NCI-H69 (cell line): ENCODE results near the gene CCDC80.
"Not testable (repeated sequence)": the region's sequence is repeated elsewhere in the genome, so short reads cannot be mapped to it uniquely, and the experiment has no call there.

Experiments used
- DNase-seq: peaks from one replicate; lab custom pipeline; 2025; lab: John Stamatoyannopoulos, UW

The CCDC80 gene

GRCh38 chr3:112587336-112587735 is 53.6 kb downstream of the CCDC80 start:
- DNase-seq: peak; percentile 1

DNA sequence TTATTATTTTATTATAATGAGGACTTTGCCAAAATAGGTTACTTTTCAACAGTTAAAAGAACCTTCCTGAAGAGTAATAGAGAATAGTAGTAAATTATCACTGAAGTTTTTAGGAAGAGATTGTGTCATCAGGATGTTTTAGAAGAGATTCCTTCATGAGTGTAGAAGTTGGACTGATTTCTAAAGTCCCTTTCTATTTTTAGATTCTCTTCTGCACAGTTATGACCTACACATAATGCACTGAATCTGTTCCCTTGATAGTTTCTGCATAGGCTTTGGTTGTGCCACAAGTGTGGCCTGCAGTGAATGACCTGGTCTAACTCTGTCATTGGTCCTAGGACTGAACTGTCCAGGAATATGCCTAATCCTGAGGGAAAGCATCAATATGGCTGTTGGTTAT is 55.2 kb downstream of the CCDC80 start:
- DNase-seq: no peak

- DNase-seq: no peak
Observed at GRCh38 chr3:112583105-112583504, 57.8 kb downstream of the CCDC80 start.

DNA sequence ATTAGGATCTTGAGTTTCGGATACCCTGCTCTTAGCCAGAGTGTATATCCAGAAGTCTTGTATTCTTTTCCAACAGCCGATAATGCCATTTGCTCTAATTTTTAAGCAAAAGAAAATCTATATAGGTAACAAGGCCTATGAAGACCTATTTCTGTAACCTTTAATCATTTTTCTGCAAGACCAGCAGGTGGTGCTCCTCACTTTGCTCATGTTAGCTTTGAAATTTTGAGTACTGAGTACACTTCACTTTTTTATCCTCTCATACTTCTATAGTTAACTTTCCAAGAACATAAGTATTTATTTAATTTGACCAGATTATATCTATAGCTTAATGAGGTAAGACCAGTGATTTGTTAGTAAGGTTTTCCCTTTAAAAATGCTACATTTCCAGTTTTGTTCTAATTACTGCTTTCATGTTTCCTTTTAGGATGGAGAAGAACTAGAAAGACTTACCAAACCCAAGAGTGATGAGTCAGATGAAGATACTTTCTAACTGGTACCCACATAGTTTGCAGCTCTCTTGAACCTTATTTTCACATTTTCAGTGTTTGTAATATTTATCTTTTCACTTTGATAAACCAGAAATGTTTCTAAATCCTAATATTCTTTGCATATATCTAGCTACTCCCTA is 58.6 kb downstream of the CCDC80 start:
- DNase-seq: peak; percentile 47

GRCh38 chr3:112579697-112580096 is 61.2 kb downstream of the CCDC80 start:
- no peak for DNase-seq

- DNase-seq: no peak
Observed at GRCh38 chr3:112579232-112579631, 61.7 kb downstream of the CCDC80 start.

GRCh38 chr3:112572701-112573100 is 68.2 kb downstream of the CCDC80 start:
- no peak for DNase-seq

DNA sequence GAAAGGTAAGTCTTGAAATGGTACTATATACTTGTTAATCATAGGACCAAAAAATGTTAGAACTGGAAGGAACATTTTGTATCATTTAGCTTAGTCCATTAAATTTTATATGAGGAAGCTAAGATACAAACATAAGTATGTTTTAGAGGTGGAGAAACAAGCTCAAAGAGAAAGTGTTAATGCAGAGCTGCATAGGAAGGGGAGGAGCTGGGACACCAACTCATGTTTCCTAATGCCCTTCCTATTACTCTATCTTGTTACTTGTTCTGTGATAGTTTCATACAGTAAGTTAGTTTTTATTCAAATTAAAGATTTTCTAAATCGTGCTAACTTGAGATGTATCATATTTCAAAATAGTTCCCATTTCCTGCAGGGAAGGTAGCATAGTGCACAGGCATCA is 71.7 kb downstream of the CCDC80 start:
- DNase-seq: no peak

GRCh38 chr3:112568642-112569041 is 72.3 kb downstream of the CCDC80 start:
- DNase-seq: no peak

DNA sequence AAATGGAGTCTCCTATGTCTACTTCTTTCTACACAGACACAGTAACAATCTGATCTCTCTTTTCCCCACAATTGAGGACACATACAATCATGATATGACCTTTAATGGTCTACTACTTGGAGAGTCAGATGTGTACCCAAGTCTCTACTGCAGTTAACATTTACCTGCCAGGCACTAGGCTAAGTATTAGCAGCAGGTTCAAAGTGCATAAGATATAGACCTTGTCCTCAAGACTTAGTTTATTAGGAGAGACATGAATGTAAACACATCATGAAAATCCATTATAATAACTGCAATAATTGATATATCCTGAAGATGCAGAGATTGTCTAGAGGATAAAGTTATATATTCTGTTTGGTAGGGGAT is 76.0 kb downstream of the CCDC80 start:
- no peak for DNase-seq

DNA sequence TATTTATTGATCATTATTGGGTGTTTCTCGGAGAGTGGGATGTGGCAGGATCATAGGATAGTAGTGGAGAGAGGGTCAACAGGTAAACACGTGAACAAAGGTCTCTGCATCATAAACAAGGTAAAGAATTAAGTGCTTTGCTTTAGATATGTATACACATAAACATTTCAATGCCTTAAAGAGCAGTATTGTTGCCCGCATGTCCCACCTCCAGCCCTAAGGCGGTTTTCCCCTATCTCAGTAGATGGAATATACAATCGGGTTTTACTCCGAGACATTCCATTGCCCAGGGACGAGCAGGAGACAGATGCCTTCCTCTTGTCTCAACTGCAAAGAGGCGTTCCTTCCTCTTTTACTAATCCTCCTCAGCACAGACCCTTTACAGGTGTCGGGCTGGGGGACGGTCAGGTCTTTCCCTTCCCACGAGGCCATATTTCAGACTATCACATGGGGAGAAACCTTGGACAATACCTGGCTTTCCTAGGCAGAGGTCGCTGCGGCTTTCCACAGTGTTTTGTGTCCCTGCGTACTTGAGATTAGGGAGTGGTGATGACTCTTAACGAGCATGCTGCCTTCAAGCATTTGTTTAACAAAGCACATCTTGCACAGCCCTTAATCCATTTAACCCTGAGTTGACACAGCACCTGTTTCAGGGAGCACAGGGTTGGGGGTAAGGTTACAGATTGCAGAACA is 76.5 kb downstream of the CCDC80 start:
- DNase-seq: not testable (repeated sequence)

- peak; percentile 96 for DNase-seq
Observed at GRCh38 chr3:112561734-112562529, 79.0 kb downstream of the CCDC80 start, which contains the start of the genes ATG3 and SLC35A5. TSS of gene ATG3 (minus strand) at chr3:112561962. CDS start at chr3:112561528, 434 bp downstream. TSS of gene SLC35A5 (plus strand) at chr3:112562045. CDS start at chr3:112563404, 1,359 bp downstream.

GRCh38 chr3:112561484-112561733 is 79.5 kb downstream of the CCDC80 start:
- no peak for DNase-seq

- DNase-seq: peak; percentile 71
Observed at GRCh38 chr3:112560721-112561483, 80.0 kb downstream of the CCDC80 start.

DNA sequence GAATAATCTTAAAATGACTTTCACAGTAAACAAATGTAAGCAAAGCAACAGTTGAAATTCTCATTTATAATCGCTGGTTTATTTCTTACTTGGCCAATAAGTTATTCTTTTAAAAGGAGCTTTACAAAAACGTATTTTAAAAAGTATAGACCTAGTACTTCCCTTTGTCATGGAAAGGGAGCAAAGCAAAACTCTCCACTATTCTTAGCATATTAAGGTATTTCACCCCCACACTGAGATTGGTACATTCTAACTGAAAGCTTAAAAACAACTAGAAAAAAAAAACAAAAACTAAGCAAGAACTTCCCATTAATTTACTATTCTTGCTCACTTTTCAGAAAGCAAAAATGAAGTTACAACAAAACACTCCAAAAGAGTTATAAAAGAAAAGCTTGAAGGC is 80.6 kb downstream of the CCDC80 start:
- DNase-seq: no peak

DNA sequence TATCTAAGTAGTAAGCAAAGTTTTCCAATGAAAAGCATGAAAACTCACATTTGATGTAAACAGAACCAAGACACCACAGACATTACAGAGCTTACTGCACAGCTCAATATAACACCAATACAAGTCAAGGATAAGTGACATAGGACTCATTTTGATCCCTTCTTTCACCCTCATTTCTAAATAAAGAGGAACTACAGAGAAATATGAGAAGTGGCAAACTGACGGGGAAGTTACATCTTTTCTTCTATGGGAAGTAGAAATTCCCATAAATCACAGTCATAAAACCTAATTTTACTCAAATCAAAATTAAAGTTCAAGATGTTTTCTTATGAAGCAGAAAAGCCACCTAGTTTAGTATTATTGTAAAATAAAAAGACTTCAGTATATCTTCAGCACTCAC is 83.0 kb downstream of the CCDC80 start:
- no peak for DNase-seq

DNA sequence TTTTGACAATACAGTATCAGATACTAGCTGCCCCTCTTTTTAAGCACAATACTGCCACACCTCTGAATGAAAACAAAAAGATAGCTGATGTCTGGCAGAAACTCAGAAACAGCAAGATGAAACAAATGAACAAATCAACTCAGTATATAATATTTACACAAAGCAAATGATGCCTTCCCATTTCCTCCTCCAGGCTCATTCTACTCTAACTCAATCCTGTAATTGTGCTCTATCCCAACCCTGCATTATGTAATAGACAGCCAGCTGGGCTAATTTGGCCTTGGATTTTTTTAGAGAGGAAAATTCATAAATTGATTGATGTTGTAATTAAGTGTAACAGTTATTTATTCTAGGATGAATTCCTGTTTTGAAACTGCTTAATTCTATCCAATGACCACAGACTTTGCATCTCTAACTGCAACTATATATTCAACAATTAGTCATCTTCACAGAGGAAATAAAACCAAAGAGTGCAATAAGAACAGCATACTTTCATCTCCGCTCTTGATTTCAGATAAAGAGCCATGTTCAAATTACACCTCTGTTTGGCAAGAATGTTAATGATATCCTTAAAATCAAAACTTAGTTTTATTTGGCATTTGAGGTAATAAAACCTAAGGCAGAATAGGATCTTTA is 85.3 kb downstream of the CCDC80 start:
- peak; percentile 66 for DNase-seq

DNA sequence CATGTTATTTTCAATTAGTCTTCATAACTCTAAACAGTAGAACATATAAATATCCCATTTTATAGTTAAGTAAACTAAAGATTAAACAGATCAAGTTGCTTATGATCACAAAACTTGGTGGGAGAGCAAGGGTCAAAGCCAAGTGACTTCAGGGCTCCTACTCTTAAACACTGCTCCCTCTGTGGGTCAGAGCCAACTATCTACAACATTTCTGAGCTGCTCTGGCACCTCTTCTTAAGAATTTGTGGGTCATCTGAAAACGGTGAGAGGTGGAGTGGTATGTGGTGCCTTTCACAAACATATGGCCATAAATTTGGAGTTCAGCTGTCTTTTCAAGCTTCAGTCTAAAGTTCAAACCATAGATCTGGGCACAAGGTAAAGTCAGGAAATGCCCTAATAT is 90.1 kb downstream of the CCDC80 start:
- DNase-seq: no peak
